Liver (tissue), 9 donors: Measurements from ENCODE around the gene SLC2A4RG. TPM values are rescaled to one million over a fixed set of nuclear protein-coding genes. Genes with fewer than 3 reads are reported as not detected.

ENCODE experiments used
- DNase-seq: peaks from one replicate; pipeline ENCODE4 v3.0.0-alpha.2; 2017; ENCODE audit warnings: low spot score
- H3K27ac ChIP-seq, 2 donors: one replicate each; pipeline ENCODE4 v1.7.0; 2013; ENCODE audit warnings: inconsistent platforms in 2 of 2, low read length in 2 of 2, control low read depth in 1 of 2, low read depth in 1 of 2, mild to moderate bottlenecking in 1 of 2
- H3K27me3 ChIP-seq, 4 donors: one replicate each; pipeline versions ENCODE4 v1.6.1 to v1.7.0; 2013; ENCODE audit warnings: low read length in 3 of 4, inconsistent platforms in 1 of 4, mild to moderate bottlenecking in 1 of 4, moderate library complexity in 1 of 4; ENCODE audit not compliant: control insufficient read depth in 4 of 4, insufficient read depth in 4 of 4
- H3K36me3 ChIP-seq, 4 donors: one replicate each; pipeline versions ENCODE4 v1.6.1 to v1.7.0; 2013; ENCODE audit warnings: low read length in 3 of 4, mild to moderate bottlenecking in 3 of 4, low read depth in 1 of 4, moderate library complexity in 1 of 4; ENCODE audit not compliant: control insufficient read depth in 4 of 4, insufficient read depth in 3 of 4
- H3K4me1 ChIP-seq, 4 donors: one replicate each; pipeline versions ENCODE4 v1.6.1 to v1.7.0; 2013; ENCODE audit warnings: low read length in 3 of 4, mild to moderate bottlenecking in 3 of 4, moderate library complexity in 1 of 4; ENCODE audit not compliant: control insufficient read depth in 4 of 4, insufficient read depth in 4 of 4
- H3K4me3 ChIP-seq, 3 donors: one replicate each; pipeline versions ENCODE4 v1.6.1 to v1.7.0; 2013; ENCODE audit warnings: low read length in 3 of 3, control low read depth in 1 of 3, low read depth in 1 of 3, mild to moderate bottlenecking in 1 of 3
- H3K9ac ChIP-seq, 2 donors: one replicate each; pipeline ENCODE4 v1.7.0; 2013; ENCODE audit warnings: low read length in 2 of 2, mild to moderate bottlenecking in 2 of 2, moderate library complexity in 2 of 2, control low read depth in 1 of 2, low read depth in 1 of 2
- H3K9me3 ChIP-seq, 4 donors: one replicate each; pipeline versions ENCODE4 v1.6.1 to v1.7.0; 2013; ENCODE audit warnings: low read length in 3 of 4; ENCODE audit not compliant: control insufficient read depth in 4 of 4
- CTCF ChIP-seq: fragments of 150-350 bp; IDR thresholded peaks from 2 replicates; pipeline ENCODE4 v1.5.1; 2017; ENCODE audit warnings: improper control_type of control experiment, low read depth, low read length; ENCODE audit not compliant: missing input control
- EGR1 ChIP-seq, 2 donors: IDR thresholded peaks; 2 replicates each; pipeline ENCODE4 v1.6.1; 2016 to 2018; ENCODE audit warnings: antibody characterized with exemption in 2 of 2, low read depth in 2 of 2
- FOXA1 ChIP-seq: IDR thresholded peaks from 2 replicates; pipeline ENCODE4 v1.6.1; 2016; ENCODE audit warnings: antibody characterized with exemption
- FOXA2 ChIP-seq: IDR thresholded peaks from 2 replicates; pipeline ENCODE4 v1.6.1; 2016; ENCODE audit warnings: antibody characterized with exemption
- GABPA ChIP-seq, 2 donors: IDR thresholded peaks in 1 of 2; conservative IDR thresholded peaks in 1 of 2; 2 replicates each; pipeline ENCODE4 v1.6.1; 2016; ENCODE audit warnings: antibody characterized with exemption in 2 of 2, mild to moderate bottlenecking in 1 of 2, moderate library complexity in 1 of 2
- HNF4A ChIP-seq, 2 donors: conservative IDR thresholded peaks; 2 replicates each; pipeline ENCODE4 v1.6.1; 2016; ENCODE audit warnings: antibody characterized with exemption in 2 of 2, mild to moderate bottlenecking in 2 of 2
- HNF4G ChIP-seq: IDR thresholded peaks from 2 replicates; pipeline ENCODE4 v1.6.1; 2016; ENCODE audit warnings: antibody characterized with exemption
- JUND ChIP-seq, 2 donors: IDR thresholded peaks; 2 replicates each; pipeline ENCODE4 v1.6.1; 2016; ENCODE audit warnings: antibody characterized with exemption in 2 of 2
- NR2F2 ChIP-seq: IDR thresholded peaks from 2 replicates; pipeline ENCODE4 v1.6.1; 2016; ENCODE audit warnings: antibody characterized with exemption
- RAD21 ChIP-seq, 2 donors: IDR thresholded peaks; 2 replicates each; pipeline ENCODE4 v1.6.1; 2016; ENCODE audit warnings: antibody characterized with exemption in 2 of 2, mild to moderate bottlenecking in 2 of 2
- RXRA ChIP-seq, 2 donors: IDR thresholded peaks; 2 replicates each; pipeline ENCODE4 v1.6.1; 2017 to 2018; ENCODE audit warnings: antibody characterized with exemption in 2 of 2, mild to moderate bottlenecking in 1 of 2
- SP1 ChIP-seq: IDR thresholded peaks from 2 replicates; pipeline ENCODE4 v1.6.1; 2018; ENCODE audit warnings: antibody characterized with exemption, mild to moderate bottlenecking
- TAF1 ChIP-seq: conservative IDR thresholded peaks from 2 replicates; pipeline ENCODE4 v1.6.1; 2016; ENCODE audit warnings: antibody characterized with exemption, mild to moderate bottlenecking
- YY1 ChIP-seq: IDR thresholded peaks from 2 replicates; pipeline ENCODE4 v1.6.1; 2016; ENCODE audit warnings: antibody characterized with exemption, mild to moderate bottlenecking
- ZBTB33 ChIP-seq: IDR thresholded peaks from 2 replicates; pipeline ENCODE4 v1.6.1; 2016; ENCODE audit warnings: antibody characterized with exemption
- WGBS: extraction: QIAGEN DNeasy Blood & Tissue Kit; methylation state at CpG from one replicate; pipeline ENCODE4 v1.1.7; 2013; 5-methylcytosine and 5-hydroxymethylcytosine counted together
- polyA plus RNA-seq, 2 donors: library from polyadenylated mRNA; stranded (reverse) in 1 of 2; unstranded in 1 of 2; fragments of 200-250 nt in 1 of 2; fragments of >200 nt in 1 of 2; fragmentation: Nextera tagmentation in 1 of 2; extraction: Ambion mirVana in 1 of 2; gene quantifications; one replicate each; pipeline versions ENCODE4 v1.2.1 to v1.2.3, GENCODE V29; 2013 to 2015
- total RNA-seq, 2 donors: library from RNA; depleted of rRNA; stranded (reverse); fragments of >200 nt; gene quantifications; one replicate each; pipeline ENCODE4 v1.2.3, GENCODE V29; 2014
- TF ChIP-seq, protein P1 (sequence below): IDR thresholded peaks from 2 replicates; pipeline ENCODE4 v1.6.1; 2016; ENCODE audit warnings: antibody characterized with exemption, mild to moderate bottlenecking
- TF ChIP-seq, protein P2 (sequence below): IDR thresholded peaks from 2 replicates; pipeline ENCODE4 v1.6.1; 2016; ENCODE audit warnings: antibody characterized with exemption
- donor health status: healthy.
- donor health status: healthy.
- donor health status: healthy.
- donor health status: healthy.
- donor health status: healthy.

SLC2A4RG gene
- total and polyA plus RNA-seq, 4 donors: 22.2 to 39.7 (median 29.4) TPM

GRCh38 chr20:63697868-63698545, 41.6 kb upstream of the SLC2A4RG start:
- Histone ChIP-seq H3K36me3 (peaks cover 0 to 3% (median 0%) of the 10 kb centered on the region in 4 donors), H3K9me3 (no peaks in the 10 kb centered on the region), H3K4me3 (no peak overlapping the region), H3K9ac (no peak overlapping the region), H3K27me3 (no peaks in the 10 kb centered on the region), H3K27ac (no peak overlapping the region), H3K4me1 (peaks cover 7 to 22% (median 13%) of the 10 kb centered on the region in 4 donors)
- 93% methylated on average over 40 of the region's 40 CpGs for WGBS
- TF ChIP-seq, protein P1, sequence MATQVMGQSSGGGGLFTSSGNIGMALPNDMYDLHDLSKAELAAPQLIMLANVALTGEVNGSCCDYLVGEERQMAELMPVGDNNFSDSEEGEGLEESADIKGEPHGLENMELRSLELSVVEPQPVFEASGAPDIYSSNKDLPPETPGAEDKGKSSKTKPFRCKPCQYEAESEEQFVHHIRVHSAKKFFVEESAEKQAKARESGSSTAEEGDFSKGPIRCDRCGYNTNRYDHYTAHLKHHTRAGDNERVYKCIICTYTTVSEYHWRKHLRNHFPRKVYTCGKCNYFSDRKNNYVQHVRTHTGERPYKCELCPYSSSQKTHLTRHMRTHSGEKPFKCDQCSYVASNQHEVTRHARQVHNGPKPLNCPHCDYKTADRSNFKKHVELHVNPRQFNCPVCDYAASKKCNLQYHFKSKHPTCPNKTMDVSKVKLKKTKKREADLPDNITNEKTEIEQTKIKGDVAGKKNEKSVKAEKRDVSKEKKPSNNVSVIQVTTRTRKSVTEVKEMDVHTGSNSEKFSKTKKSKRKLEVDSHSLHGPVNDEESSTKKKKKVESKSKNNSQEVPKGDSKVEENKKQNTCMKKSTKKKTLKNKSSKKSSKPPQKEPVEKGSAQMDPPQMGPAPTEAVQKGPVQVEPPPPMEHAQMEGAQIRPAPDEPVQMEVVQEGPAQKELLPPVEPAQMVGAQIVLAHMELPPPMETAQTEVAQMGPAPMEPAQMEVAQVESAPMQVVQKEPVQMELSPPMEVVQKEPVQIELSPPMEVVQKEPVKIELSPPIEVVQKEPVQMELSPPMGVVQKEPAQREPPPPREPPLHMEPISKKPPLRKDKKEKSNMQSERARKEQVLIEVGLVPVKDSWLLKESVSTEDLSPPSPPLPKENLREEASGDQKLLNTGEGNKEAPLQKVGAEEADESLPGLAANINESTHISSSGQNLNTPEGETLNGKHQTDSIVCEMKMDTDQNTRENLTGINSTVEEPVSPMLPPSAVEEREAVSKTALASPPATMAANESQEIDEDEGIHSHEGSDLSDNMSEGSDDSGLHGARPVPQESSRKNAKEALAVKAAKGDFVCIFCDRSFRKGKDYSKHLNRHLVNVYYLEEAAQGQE: no peak
- TF ChIP-seq FOXA1 (no peak), CTCF (no peak), SP1 (no peak), RAD21 (IDR thresholded peaks at IDR 0.05) (no peak), GABPA (IDR thresholded peaks at IDR 0.05 in 1 of 2, conservative IDR thresholded peaks at IDR 0.05 in 1 of 2) (no peak), RXRA (IDR thresholded peaks at IDR 0.05) (no peak), HNF4G (no peak)
- TF ChIP-seq, protein P2, sequence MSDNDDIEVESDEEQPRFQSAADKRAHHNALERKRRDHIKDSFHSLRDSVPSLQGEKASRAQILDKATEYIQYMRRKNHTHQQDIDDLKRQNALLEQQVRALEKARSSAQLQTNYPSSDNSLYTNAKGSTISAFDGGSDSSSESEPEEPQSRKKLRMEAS: no peak
- DNase-seq: no peak

DNA sequence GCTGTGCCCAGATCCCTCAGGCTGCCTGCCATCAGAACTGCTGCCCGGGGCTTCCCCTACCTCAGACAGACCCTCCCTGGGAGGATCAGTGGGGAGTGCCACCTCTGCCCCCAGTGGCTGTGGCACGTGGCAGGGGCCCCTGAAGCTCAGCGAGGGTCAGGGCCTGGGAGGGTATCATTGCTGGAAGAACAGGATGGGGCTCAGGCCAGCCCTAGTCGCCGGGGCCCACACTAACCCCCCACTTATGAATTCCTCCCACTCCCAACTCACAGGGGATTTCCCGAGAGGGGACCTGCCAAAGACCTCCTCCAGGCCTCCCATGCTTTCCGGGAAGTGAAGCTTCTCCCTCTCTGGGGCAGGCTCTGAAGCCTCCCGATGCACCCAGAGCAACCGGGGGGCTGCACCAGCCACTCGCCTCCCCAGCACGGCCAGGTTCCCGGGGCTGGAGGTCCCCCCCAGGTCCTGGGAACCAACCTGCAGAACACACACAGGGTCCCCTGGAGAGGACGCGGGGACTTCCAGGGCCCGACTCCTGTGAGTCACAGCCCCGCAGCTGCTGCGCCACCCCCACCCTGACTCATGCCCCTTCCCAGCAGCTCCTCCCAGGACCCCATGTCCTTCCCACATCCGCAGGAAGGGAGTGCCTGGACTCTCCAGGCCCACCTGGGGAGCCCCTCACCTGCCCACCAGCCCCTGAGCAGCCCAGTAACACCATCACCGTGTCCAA, 40.7 kb upstream of the SLC2A4RG start:
- no peak for DNase-seq
- 77% methylated on average over 19 of the region's 19 CpGs for WGBS
- TF ChIP-seq FOXA2: no peak
- TF ChIP-seq HNF4G: no peak
- TF ChIP-seq RAD21 (IDR thresholded peaks at IDR 0.05): no peak
- TF ChIP-seq, protein P2: no peak
- no peak for TF ChIP-seq FOXA1
- TF ChIP-seq RXRA (IDR thresholded peaks at IDR 0.05): no peak
- TF ChIP-seq JUND (IDR thresholded peaks at IDR 0.05): no peak
- TF ChIP-seq SP1: no peak
- no peak for TF ChIP-seq NR2F2
- TF ChIP-seq EGR1 (IDR thresholded peaks at IDR 0.05; ENCODE audit: low read depth in 2 of 2): no peak
- TF ChIP-seq CTCF: no peak
- TF ChIP-seq HNF4A (conservative IDR thresholded peaks at IDR 0.05): no peak
- no peak for TF ChIP-seq TAF1
- no peak for TF ChIP-seq YY1
- TF ChIP-seq GABPA (IDR thresholded peaks at IDR 0.05 in 1 of 2, conservative IDR thresholded peaks at IDR 0.05 in 1 of 2): no peak
- TF ChIP-seq ZBTB33: no peak
- no peaks in the 10 kb centered on the region for H3K9me3 ChIP-seq
- peaks cover 0 to 6% (median under 1%) of the 10 kb centered on the region in 4 donors for H3K36me3 ChIP-seq
- H3K4me3 ChIP-seq: no peak overlapping the region
- no peak overlapping the region for H3K9ac ChIP-seq
- peaks cover 7 to 22% (median 13%) of the 10 kb centered on the region in 4 donors for H3K4me1 ChIP-seq
- no peak overlapping the region for H3K27ac ChIP-seq
- no peaks in the 10 kb centered on the region for H3K27me3 ChIP-seq
